Stimulated activated CD4-positive, alpha-beta T cell treated with anti-CD3 and anti-CD28 coated beads, Interleukin-1b, Interleukin-23, amount 100 ng/mL, for 24 hours (primary cell): ENCODE results near the gene ASPM.
"Not testable (repeated sequence)": the region's sequence is repeated elsewhere in the genome, so short reads cannot be mapped to it uniquely, and the experiment has no call there.

Source experiments
- DNase-seq, 4 experiments: peaks; one replicate each; pipeline ENCODE4 v3.0.0-alpha.2; 2020; ENCODE audit warnings: low read depth in 4 of 4, low spot score in 1 of 4

ASPM gene

GRCh38 chr1:197145446-197146024 is 934 bp downstream of the ASPM start:
- no peak for DNase-seq

- no peak for DNase-seq
Observed at GRCh38 chr1:197144570-197145325, 1.7 kb downstream of the ASPM start.

DNA sequence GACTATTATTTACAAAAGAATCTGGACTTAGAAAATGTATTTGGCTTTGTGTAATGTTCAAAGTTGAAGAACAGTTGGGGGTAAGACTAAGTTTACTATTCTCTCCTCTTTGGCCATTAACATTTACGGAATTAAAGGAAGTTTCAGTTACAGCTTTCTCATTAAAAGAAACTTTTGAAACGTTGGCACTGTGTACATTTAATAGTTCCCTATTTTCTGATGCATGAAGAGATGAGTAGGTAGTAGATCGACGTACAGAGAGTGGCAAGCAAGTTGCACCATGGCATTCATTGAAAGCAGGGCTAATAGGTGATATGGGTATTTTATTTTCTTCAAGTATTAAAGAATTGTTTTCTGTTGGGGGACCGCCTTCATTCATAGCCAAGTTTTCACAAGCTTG is 3.2 kb downstream of the ASPM start:
- no peak for DNase-seq

DNA sequence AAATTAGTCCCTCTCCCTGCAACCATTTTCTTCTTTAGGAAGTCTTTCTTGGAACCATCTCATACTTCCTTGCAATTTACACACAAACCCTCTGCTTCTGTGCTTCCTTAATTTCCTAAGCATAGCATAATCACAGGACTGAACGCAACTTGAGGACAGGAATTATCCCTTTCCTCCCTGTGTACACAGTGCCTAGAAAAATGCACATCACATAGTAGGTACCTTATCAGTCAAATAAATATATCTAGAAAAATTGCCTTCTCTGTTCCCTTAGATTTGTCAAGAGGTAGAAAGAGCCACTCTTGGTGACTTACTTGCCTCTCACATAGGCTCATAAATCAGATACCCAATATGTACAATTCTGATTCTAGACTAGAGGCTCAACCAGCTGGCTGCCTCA is 4.9 kb downstream of the ASPM start:
- no peak for DNase-seq

DNA sequence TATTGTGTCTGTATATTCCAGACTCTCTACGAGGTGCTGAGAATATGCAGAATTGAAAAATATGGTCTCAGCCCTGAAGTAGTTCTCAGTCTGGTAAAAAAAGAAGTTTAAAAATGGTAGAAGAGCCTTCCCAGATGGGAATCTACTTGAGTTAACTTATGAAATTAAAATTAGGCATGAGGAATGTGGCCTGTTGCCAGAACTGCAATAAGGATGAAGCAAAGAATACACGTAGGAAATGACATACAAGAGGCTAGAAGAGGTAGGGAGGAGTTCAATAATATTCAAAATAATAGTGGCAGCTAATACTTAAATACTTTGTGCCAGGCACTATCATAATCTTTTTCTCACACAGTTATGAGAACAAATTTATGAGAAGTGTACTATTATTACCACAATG is 6.3 kb downstream of the ASPM start:
- no peak for DNase-seq

- no peak for DNase-seq
Observed at GRCh38 chr1:197139169-197139568, 7.3 kb downstream of the ASPM start.

GRCh38 chr1:197137322-197137721 is 9.1 kb downstream of the ASPM start:
- DNase-seq: no peak

DNA sequence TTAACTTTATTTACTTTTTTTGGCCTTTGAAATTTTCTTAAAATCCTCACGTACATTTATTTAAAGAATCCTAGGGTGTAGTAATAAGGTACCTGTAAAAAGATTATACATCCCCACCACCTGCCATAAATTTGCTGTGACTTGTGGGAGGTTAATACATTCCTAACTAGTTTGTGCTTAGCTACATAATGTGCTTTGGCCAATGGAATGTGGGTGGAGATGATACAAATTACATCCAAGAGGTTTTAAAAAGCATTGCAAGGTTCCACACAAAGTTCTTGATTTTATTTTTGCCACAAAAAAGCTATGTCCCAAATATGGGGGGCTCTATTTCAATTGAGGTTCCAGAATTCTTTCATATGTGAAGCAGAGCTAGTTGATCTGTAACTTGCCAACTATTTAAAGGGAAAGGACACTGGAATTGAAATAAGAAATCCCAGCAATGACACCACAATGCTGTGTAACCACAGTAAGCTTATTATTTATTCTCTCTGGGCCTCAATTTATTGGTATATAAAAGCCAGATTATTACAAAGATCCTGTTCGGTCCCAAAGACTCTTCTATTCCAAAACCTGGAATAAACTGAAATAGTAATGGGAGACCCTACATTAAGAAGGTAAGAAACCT is 15.7 kb downstream of the ASPM start:
- DNase-seq: no peak

DNA sequence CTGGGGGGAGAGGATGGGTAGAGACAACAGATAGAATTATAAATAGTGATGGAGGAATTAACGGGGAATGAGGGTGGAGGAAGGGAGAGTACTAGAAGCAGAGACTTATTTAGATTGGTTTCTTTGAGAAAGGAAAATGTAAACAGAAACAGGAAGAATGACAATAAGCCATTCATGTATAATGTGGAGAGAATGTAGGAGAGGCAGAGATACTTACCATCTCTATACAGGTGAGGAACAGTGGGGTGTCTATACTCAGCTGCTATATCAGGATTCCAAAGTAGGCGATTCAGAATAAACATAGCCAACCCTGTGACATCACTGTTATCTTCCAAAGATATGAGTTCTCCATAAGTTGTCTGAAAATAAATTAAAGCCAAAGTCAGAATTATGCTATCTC is 16.8 kb downstream of the ASPM start:
- no peak for DNase-seq

DNA sequence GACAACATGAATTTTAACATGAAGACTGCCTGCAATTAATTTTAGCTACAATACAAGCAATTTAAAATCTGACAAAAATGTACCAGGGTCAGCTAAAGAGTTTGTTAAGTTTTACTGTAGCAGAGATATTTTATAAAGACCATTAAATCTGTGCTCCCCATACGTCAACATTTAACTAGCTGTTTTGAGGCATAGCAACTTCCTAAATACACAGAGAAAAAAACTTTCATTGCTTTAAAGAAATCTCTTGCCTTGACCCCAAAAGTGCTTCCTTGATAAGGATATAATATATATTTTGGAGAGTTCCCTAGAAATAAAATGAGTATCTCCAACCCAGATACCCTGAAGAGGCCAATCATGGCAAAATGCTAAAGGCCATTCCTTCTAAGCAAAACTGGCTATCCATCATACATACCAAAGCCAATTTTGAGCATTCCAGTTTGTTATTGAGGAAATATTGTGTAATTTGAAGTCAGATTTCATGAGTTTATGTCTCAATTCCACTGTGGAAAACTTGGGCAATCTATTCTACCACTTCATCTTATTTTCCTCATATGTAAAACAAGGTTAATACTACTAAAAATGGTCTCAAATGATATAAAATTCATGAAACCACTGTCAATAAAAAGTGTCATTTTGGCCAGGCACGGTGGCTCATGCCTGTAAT is 19.1 kb downstream of the ASPM start:
- no peak for DNase-seq

- DNase-seq: no peak
Observed at GRCh38 chr1:197126691-197127090, 19.8 kb downstream of the ASPM start.

GRCh38 chr1:197124376-197124775 is 22.1 kb downstream of the ASPM start:
- DNase-seq: no peak

DNA sequence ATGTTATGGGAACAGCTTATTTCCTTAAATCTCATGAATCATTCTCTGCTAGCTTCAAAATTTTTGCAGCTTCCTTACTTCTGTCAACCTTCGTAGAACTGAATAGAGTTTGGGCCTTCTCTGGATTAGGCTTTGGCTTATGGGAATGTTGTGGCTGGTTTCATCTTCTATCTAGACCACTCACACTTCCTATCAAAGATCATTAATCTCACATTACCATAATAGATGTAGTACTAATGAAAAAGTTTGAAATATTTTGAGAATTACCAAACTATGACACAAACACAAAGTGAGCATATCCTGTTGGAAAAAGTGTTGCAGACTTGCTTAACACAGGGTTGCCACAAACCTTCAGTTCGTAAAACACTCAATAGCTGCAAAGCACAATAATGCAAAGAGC is 30.3 kb downstream of the ASPM start:
- DNase-seq: no peak

GRCh38 chr1:197106869-197107268 is 39.6 kb downstream of the ASPM start:
- DNase-seq: no peak

- DNase-seq: no peak
Observed at GRCh38 chr1:197103300-197103699, 43.2 kb downstream of the ASPM start.

GRCh38 chr1:197101978-197102377 is 44.5 kb downstream of the ASPM start:
- no peak for DNase-seq

DNA sequence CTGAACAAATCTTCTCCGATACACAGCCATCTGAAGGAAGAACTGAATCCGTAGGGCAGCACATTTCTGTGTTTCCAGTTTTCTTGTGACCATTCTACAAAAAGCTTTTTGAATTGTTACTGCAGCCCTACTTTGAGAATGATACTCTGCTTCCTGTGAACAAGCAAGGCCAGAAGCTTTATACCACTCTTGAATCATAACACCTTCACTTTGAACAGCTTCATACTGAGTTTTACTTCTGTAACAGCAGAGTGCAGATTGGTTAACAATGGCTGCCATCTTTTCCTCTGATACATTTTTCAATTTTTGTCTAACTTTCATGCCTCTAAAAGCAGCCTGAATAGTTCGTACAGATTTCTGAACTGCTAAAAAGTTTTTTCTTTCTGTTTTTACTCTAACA is 45.8 kb downstream of the ASPM start:
- DNase-seq: no peak

DNA sequence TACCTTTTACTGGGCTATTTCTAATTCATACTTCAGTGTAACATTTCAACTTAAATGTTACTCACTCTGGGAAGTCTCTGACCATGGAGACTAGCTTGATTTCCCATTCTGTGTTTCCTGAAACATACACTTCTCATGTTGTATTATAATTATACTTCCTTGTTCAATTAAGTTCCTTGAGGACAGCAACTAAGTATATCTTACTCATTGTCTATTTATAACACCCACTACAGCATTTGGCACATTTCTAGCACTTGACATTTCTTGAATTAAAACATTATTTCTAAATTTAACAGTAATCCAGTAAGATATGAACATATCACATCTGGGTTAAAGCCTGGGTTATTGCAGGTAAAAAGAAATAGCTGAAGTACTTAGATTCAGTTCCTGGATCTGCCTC is 47.0 kb downstream of the ASPM start:
- DNase-seq: no peak

DNA sequence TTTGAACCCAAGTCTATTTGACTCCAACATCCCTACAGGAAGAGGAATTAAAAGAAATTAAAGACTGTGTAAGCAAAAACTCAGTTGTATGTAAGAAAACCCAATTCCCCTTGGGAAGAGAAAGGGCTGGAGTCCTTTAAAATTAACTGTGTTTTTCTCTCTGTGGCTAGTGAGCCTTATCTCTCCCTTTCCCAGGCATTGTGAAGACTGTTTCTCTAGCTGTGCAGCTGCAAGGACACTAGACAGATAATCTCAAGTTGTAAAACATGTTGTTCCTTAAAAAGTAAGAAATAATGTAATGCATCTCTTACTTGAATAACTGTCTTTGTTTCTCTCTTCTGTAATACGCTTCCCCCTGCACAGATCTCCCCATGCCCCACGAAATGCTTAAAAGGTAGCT is 49.5 kb downstream of the ASPM start:
- not testable (repeated sequence) for DNase-seq

DNA sequence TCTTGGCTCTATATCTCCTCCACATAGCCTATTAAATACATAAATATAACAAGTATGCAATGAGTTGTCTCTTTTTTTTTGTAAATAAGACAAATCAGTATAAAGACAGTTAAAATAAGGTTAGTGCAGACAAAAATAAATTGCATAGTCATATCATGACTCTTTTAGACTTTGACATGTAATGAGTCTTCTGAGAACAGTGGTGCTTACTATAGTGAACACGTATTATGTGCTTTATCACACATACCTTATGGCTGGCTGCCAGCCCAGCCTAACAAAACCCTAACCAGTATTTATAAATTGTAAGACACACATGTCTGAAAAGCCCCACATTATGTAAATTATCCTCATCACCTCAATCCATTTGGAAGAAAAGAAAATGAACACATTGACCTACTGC is 50.3 kb downstream of the ASPM start:
- DNase-seq: no peak

DNA sequence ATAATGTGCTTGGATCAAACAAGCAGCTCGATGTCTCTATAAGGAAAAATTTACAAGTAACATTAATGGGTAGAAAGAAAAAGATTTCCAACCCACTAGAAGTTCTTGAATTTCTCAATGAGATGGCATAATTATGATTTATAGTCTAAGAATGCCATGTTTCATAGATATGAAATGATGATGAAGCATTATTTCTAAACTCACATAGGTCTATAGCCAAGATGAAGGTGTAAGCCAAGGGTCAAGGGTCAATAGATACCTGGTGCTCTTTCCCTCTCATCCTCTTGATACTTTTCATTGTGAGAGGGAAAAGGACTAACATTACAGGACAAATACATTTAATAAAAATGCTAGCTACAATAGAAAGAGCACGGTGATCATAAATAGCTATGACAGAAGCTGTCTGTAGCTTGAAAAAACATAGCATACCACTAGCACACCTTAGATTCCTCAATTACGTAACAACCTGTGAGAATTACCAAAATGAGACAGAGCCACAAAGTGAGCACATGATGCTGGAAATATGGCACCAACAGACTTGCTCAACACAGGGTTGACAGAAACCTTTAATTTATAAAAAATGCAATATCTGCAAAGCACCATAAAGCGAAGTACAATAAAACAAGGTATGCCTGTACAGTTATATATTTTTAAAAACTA is 53.1 kb downstream of the ASPM start:
- no peak for DNase-seq
